HepG2 (cell line): ENCODE results near the gene KLF11. TPM values are rescaled to one million over a fixed set of nuclear protein-coding genes. Genes with fewer than 3 reads are reported as not detected.

Experiments used
- ARID3A ChIP-seq: IDR thresholded peaks from 2 replicates; pipeline ENCODE4 v1.6.1; 2012; ENCODE audit warnings: low read depth, low read length, improper control_type of control experiment
- CBX2 ChIP-seq, 2 experiments: fragments of 200-600 bp in 1 of 2; sonication (generic); formaldehyde crosslinking in 1 of 2; IDR thresholded peaks; 2 replicates each; pipeline versions ENCODE4 v1.7.0 to v1.8.1; 2018 to 2022; ENCODE audit warnings: low read depth in 2 of 2, low read length in 1 of 2, mild to moderate bottlenecking in 1 of 2, missing genetic modification reagents in 1 of 2
- CREB3 ChIP-seq: sonication (generic); formaldehyde crosslinking; IDR thresholded peaks from 2 replicates; pipeline ENCODE4 v1.5.0; 2020; ENCODE audit warnings: missing genetic modification reagents
- HMGXB4 ChIP-seq, 2 experiments: sonication (generic) in 1 of 2; formaldehyde crosslinking in 1 of 2; IDR thresholded peaks; 2 replicates each; pipeline versions ENCODE4 v1.4.0 to v1.6.1; 2018 to 2020; ENCODE audit warnings: missing genetic modification reagents in 2 of 2, borderline replicate concordance in 1 of 2, low read depth in 1 of 2, mild to moderate bottlenecking in 1 of 2, missing biosample characterization in 1 of 2
- HNF4G ChIP-seq, 2 experiments: sonication (generic) in 1 of 2; formaldehyde crosslinking in 1 of 2; IDR thresholded peaks; 2 replicates each; pipeline versions ENCODE4 v1.4.0 to v1.6.1; 2011 to 2020; ENCODE audit warnings: borderline replicate concordance in 2 of 2, low read depth in 2 of 2, mild to moderate bottlenecking in 2 of 2, low read length in 1 of 2, missing genetic modification reagents in 1 of 2, moderate library complexity in 1 of 2
- HNRNPK ChIP-seq: fragments of 200-400 bp; formaldehyde crosslinking; IDR thresholded peaks from 2 replicates; pipeline ENCODE4 v1.6.1; 2018; ENCODE audit warnings: low read length, low read depth, moderate library complexity, mild to moderate bottlenecking; ENCODE audit not compliant: poor library complexity, severe bottlenecking
- MAFF ChIP-seq: IDR thresholded peaks from 2 replicates; pipeline ENCODE4 v1.6.1; 2011; ENCODE audit warnings: low read depth, low read length, improper control_type of control experiment
- POGZ ChIP-seq: sonication (generic); formaldehyde crosslinking; IDR thresholded peaks from 2 replicates; pipeline ENCODE4 v1.4.0; 2020; ENCODE audit warnings: mild to moderate bottlenecking, missing genetic modification reagents
- SCMH1 ChIP-seq: sonication (generic); formaldehyde crosslinking; IDR thresholded peaks from 2 replicates; pipeline ENCODE4 v1.9.0; 2021; ENCODE audit warnings: missing genetic modification reagents, mild to moderate bottlenecking, borderline replicate concordance
- SETDB1 ChIP-seq: sonication (generic); formaldehyde crosslinking; IDR thresholded peaks from 2 replicates; pipeline ENCODE4 v1.5.1; 2020; ENCODE audit warnings: missing genetic modification reagents, mild to moderate bottlenecking, borderline replicate concordance
- SMAD1 ChIP-seq: sonication (generic); formaldehyde crosslinking; IDR thresholded peaks from 2 replicates; pipeline ENCODE4 v1.4.0; 2020; ENCODE audit warnings: missing genetic modification reagents, low read depth, mild to moderate bottlenecking, borderline replicate concordance
- SMAD3 ChIP-seq: sonication (generic); formaldehyde crosslinking; IDR thresholded peaks from 2 replicates; pipeline ENCODE4 v1.4.0; 2020; ENCODE audit warnings: missing genetic modification reagents
- SMARCE1 ChIP-seq: fragments of 450-650 bp; IDR thresholded peaks from 2 replicates; pipeline ENCODE4 v1.6.1; 2017; ENCODE audit warnings: borderline replicate concordance
- SPEN ChIP-seq: sonication (generic); formaldehyde crosslinking; IDR thresholded peaks from 2 replicates; pipeline ENCODE4 v1.5.1; 2020; ENCODE audit warnings: low read depth, mild to moderate bottlenecking, missing genetic modification reagents
- TARDBP ChIP-seq: sonication (generic); formaldehyde crosslinking; IDR thresholded peaks from 2 replicates; pipeline ENCODE4 v1.8.0; 2022; ENCODE audit warnings: mild to moderate bottlenecking, missing genetic modification reagents
- TRIM24 ChIP-seq: sonication (generic); formaldehyde crosslinking; IDR thresholded peaks from 2 replicates; pipeline ENCODE4 v1.8.0; 2022; ENCODE audit warnings: mild to moderate bottlenecking, missing genetic modification reagents
- ZNF335 ChIP-seq: sonication (generic); formaldehyde crosslinking; IDR thresholded peaks from 2 replicates; pipeline ENCODE4 v1.4.0; 2020; ENCODE audit warnings: missing genetic modification reagents
- ZNF558 ChIP-seq: sonication (generic); formaldehyde crosslinking; IDR thresholded peaks from 2 replicates; pipeline ENCODE4 v1.9.0; 2022; ENCODE audit warnings: mild to moderate bottlenecking, missing genetic modification reagents, borderline replicate concordance
- ZNF589 ChIP-seq: sonication (generic); formaldehyde crosslinking; conservative IDR thresholded peaks from 2 replicates; pipeline ENCODE4 v1.8.0; 2022; ENCODE audit warnings: mild to moderate bottlenecking, moderate library complexity, missing genetic modification reagents
- ZNF674 ChIP-seq: sonication (generic); formaldehyde crosslinking; IDR thresholded peaks from 2 replicates; pipeline ENCODE4 v1.5.0; 2020; ENCODE audit warnings: low read depth, mild to moderate bottlenecking, missing genetic modification reagents
- polyA plus RNA-seq, 8 experiments: library from polyadenylated mRNA; depleted of rRNA in 3 of 8; stranded (reverse) in 7 of 8; unstranded in 1 of 8; fragments of >200 nt; fragmentation: Illumina TruSeq in 4 of 8; extraction: Trizol in 4 of 8; gene quantifications; 2 replicates each; pipeline versions ENCODE4 v1.2.1 to v1.2.3, GENCODE V29; 2011 to 2016; ENCODE audit warnings: low read depth in 4 of 8, missing spikeins in 1 of 8, mixed read lengths in 1 of 8; ENCODE audit not compliant: insufficient read depth in 1 of 8
- total RNA-seq, 5 experiments: library from RNA; depleted of rRNA; stranded (reverse); fragments of >200 nt; fragmentation: Illumina TruSeq; extraction: Trizol; gene quantifications; 2 replicates each; pipeline ENCODE4 v1.2.3, GENCODE V29; 2016; ENCODE audit warnings: low read depth in 1 of 5

KLF11 gene
- total and polyA plus RNA-seq, 2 of the 13 experiments (the other 11 are each of a cell fraction or from before 2014, with no cell fraction given), result 2.5 to 11.8 TPM

GRCh38 chr2:10072656-10073480 is 29.5 kb downstream of the KLF11 start (continued):
- TF ChIP-seq SPEN (CRISPR knock-in tag), result no peak
- no peak for TF ChIP-seq CREB3 (CRISPR knock-in tag)
- TF ChIP-seq ZNF558, result no peak
- peak; percentile 72 to 82; a peak in 3 of 4 replicates for TF ChIP-seq HMGXB4 (CRISPR knock-in tag; IDR thresholded peaks at IDR 0.05; ENCODE audit: borderline replicate concordance in 1 of 2, low read depth in 1 of 2)
- no peak for TF ChIP-seq SMAD1 (CRISPR knock-in tag)
- no peak for TF ChIP-seq TRIM24
- TF ChIP-seq MAFF, result no peak
- TF ChIP-seq SMARCE1, result no peak
- TF ChIP-seq ZNF589 (CRISPR knock-in tag), result no peak
- TF ChIP-seq POGZ (CRISPR knock-in tag), result no peak
- peak; percentile 33; the same call in 1 of the 2 replicates for TF ChIP-seq SMAD3
- TF ChIP-seq ZNF674 (CRISPR knock-in tag), result no peak
- TF ChIP-seq ZNF335 (CRISPR knock-in tag), result no peak
- no peak for TF ChIP-seq SETDB1 (CRISPR knock-in tag)
- TF ChIP-seq HNRNPK, result no peak
- TF ChIP-seq CBX2 (IDR thresholded peaks at IDR 0.05; ENCODE audit: low read depth, low read length), result no peak
- no peak for TF ChIP-seq CBX2 (CRISPR knock-in tag; IDR thresholded peaks at IDR 0.05; ENCODE audit: low read depth)
- TF ChIP-seq HNF4G (IDR thresholded peaks at IDR 0.05; ENCODE audit: borderline replicate concordance, low read depth, low read length), result no peak
- no peak for TF ChIP-seq HNF4G (CRISPR knock-in tag; IDR thresholded peaks at IDR 0.05; ENCODE audit: borderline replicate concordance, low read depth)
- TF ChIP-seq ARID3A, result no peak
- no peak for TF ChIP-seq SCMH1
- TF ChIP-seq TARDBP, result 0 out of 2 replicates have a peak, but pooled peaks have one; percentile 17
